ENCODE measurements around the gene PRR9. TPM values are rescaled to one million over a fixed set of nuclear protein-coding genes. Genes with fewer than 3 reads are reported as not detected.

Gene PRR9
- total RNA-seq, 6 experiments from 2014 or later: not detected

GRCh38 chr1:153212201-153212600 is 5.2 kb upstream of the PRR9 start:
- DNase-seq: no peak
- intact Hi-C loops (cut with DNase I): no loop called here
- Histone ChIP-seq H3K9me3 (no peaks in the 10 kb centered on the region), H3K36me3 (no peaks in the 10 kb centered on the region), H3K4me1 (no peaks in the 10 kb centered on the region), H3K27me3 (no peaks in the 10 kb centered on the region), H3K27ac (no peak overlapping the region), H3K4me3 (no peak overlapping the region)
- ATAC-seq: no peak
- no peak for TF ChIP-seq CTCF (IDR thresholded peaks at IDR 0.05)
- no peak for TF ChIP-seq POLR2A (IDR thresholded peaks at IDR 0.05)
- 28% methylated on average over 3 of the region's 5 CpGs for WGBS (ENCODE audit: insufficient coverage, low coverage, low lambda C conversion rate, missing lambda C conversion rate)

- Histone ChIP-seq H3K4me1 (no peaks in the 10 kb centered on the region), H3K27ac (no peak overlapping the region), H3K27me3 (no peaks in the 10 kb centered on the region), H3K9me3 (no peaks in the 10 kb centered on the region), H3K36me3 (no peaks in the 10 kb centered on the region), H3K4me3 (no peak overlapping the region)
- intact Hi-C loops (cut with DNase I): no loop called here
- TF ChIP-seq POLR2A (IDR thresholded peaks at IDR 0.05) (no peak), CTCF (IDR thresholded peaks at IDR 0.05) (no peak)
- 100% methylated on average over 3 of the region's 4 CpGs for WGBS (ENCODE audit: insufficient coverage, low coverage, low lambda C conversion rate, missing lambda C conversion rate)
- DNase-seq (no peak), ATAC-seq (no peak)
Observed at GRCh38 chr1:153213519-153213918, 3.9 kb upstream of the PRR9 start.

- H3K4me3 ChIP-seq: no peak overlapping the region
- ATAC-seq (no peak), DNase-seq (no peak)
- H3K4me1 ChIP-seq: no peaks in the 10 kb centered on the region
- no peak overlapping the region for H3K27ac ChIP-seq
- intact Hi-C loops (cut with DNase I): no loop called here
- H3K9me3 ChIP-seq: no peaks in the 10 kb centered on the region
- WGBS (ENCODE audit: insufficient coverage, low coverage, low lambda C conversion rate, missing lambda C conversion rate): 34% methylated on average over 2 of the region's 2 CpGs
- TF ChIP-seq POLR2A (IDR thresholded peaks at IDR 0.05) (no peak), CTCF (IDR thresholded peaks at IDR 0.05) (no peak)
- H3K27me3 ChIP-seq: no peaks in the 10 kb centered on the region
- no peaks in the 10 kb centered on the region for H3K36me3 ChIP-seq
Observed at GRCh38 chr1:153217744-153218416, 496 bp downstream of the PRR9 start.

GRCh38 chr1:153220606-153221303 is 3.4 kb downstream of the PRR9 start:
- H3K9me3 ChIP-seq: no peaks in the 10 kb centered on the region
- DNase-seq (no peak), ATAC-seq (no peak)
- H3K36me3 ChIP-seq: no peaks in the 10 kb centered on the region
- TF ChIP-seq CTCF (IDR thresholded peaks at IDR 0.05) (no peak), POLR2A (IDR thresholded peaks at IDR 0.05) (no peak)
- no peaks in the 10 kb centered on the region for H3K4me1 ChIP-seq
- H3K4me3 ChIP-seq: no peak overlapping the region
- H3K27ac ChIP-seq: no peak overlapping the region
- H3K27me3 ChIP-seq: no peaks in the 10 kb centered on the region
- intact Hi-C loops (cut with DNase I): no loop called here
- 44% methylated on average over 4 of the region's 6 CpGs for WGBS (ENCODE audit: insufficient coverage, low coverage, low lambda C conversion rate, missing lambda C conversion rate)
